Stimulated activated naive CD4-positive, alpha-beta T cell treated with Interleukin-2 at 50 U/mL for 16 hours (primary cell): ENCODE measurements around the gene SLC25A12.
"Not testable (repeated sequence)": the region's sequence is repeated elsewhere in the genome, so short reads cannot be mapped to it uniquely, and the experiment has no call there.

ENCODE experiments used
- DNase-seq: peaks from one replicate; lab custom pipeline; 2025; lab: John Stamatoyannopoulos, UW

The SLC25A12 gene, protein sequence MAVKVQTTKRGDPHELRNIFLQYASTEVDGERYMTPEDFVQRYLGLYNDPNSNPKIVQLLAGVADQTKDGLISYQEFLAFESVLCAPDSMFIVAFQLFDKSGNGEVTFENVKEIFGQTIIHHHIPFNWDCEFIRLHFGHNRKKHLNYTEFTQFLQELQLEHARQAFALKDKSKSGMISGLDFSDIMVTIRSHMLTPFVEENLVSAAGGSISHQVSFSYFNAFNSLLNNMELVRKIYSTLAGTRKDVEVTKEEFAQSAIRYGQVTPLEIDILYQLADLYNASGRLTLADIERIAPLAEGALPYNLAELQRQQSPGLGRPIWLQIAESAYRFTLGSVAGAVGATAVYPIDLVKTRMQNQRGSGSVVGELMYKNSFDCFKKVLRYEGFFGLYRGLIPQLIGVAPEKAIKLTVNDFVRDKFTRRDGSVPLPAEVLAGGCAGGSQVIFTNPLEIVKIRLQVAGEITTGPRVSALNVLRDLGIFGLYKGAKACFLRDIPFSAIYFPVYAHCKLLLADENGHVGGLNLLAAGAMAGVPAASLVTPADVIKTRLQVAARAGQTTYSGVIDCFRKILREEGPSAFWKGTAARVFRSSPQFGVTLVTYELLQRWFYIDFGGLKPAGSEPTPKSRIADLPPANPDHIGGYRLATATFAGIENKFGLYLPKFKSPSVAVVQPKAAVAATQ

DNA sequence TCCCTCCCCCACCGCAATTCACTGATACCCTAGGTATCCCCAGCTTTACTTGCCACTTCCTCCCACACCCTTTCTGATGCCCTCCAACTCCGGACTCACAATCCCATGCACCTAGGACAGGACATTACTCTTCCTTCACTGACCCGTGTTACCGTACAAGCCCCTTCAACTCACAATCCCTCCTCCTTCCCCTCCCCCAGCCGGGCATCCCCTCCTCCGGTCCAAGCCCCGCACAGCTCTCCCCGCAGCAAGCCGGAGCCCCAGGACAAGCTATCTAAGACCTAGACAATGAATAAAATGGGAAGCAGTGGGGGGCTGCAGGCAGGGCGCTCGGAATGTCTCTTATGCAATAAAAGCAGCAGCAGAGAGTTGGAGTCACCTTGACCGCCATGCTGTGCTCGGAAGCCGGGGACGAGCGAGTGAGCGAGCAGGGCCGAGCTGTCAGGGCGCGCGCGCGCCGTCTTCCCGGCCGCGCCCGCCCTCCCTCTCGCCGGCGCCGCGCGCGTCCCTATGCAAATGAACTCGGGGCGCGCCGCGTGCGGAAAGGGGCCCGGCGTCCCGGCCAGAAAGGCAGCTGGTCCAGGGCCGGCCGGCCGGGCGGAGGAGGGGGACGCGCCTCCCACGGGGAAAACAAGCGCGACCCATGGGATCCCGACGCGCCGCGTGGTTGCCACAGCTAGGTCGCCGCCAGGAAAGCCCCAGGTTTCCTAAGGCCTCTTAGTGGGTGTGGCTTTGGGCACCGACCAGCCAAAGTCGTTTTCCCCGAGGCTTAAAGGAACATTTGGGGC is at the start of gene SLC25A12:
Gene SLC25A12 (minus strand): TSS at position 421 of the 788 bp plus-strand sequence. CDS start 30 bp downstream, at position 391.
- DNase-seq = peak; percentile 64

DNA sequence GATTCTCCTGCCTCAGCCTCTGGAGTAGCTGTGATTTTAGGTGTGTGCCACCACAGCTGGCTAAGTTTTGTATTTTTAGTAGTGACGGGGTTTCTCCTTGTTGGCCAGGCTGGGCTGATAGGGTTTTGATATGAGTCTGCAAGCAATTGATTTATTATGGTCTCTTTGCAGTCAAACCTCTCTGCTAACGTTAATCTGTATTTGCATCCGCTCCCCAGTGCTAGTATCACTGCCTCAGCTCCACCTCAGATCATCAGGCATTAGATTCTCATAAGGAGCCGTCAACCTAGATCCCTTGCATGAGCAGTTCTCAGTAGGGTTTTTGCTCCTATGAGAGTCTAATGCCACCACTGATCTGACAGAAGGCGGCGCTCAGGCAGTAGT is 47.3 kb upstream of the SLC25A12 start:
- no peak for DNase-seq

DNA sequence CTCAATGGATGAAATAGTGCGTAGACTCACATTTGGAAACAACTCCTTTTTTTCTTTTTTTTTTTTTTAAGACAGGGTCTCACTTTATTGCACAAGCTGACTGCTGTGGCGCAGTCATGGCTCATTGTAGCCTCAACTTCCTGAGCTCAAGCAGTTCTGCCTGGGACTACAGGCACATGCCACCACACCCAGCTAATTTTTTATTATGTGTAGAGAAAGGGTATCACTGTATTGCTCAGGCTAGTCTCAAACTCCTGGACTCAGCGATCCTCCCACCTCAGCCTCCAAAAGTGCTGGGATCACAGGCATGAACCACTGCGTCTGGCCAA is 45.7 kb upstream of the SLC25A12 start:
- DNase-seq = no peak

DNA sequence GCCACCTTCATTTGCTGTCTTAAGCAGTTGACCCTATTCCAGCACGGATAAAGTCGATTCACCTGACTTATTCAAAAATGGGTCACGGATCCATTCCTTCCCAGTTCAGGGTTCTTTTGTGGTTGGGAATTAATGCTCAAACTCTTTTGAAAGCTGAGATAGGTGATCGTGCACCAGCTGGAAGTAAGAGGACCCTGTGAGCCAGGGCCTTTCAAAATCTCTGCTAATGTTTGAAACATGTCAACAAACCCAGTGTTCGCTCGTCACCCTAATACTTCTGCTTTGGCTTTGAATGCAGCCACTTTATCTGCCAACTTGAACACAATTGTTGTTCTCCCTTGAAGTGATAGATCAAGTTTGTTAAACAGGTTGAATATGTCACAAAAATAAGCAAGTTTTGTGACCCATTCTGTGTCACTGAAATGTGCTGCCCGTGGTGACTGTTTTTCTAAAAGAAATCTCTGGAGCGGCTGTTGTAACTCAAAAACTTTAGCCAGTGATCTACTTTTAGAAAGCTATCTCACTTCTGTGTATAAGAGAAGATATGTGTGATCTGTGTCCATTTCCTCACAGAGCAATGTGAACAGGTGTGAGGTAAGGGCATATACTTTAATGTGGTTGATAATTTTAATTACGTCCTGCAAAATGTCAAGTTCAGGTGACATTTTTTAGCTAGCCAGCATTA is 45.2 kb upstream of the SLC25A12 start:
- DNase-seq = no peak

DNA sequence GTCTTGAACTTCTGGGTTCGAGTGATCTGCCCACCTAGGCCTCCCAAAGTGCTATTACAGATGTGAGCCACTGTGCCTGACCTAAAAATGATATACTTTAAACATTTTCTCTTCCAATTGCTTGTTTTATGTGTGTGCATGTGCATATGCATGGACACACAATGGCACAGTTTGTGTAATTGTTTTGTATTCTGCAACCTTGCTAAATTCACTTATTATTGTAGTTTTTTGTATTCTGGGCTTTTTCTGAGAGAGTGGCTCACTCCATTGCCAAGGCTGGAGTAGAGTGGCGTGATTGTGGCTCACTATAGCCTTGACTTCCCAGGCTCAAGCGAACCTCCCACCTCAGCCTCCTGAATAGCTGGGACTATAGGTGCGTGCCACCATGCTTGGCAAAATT is 36.3 kb upstream of the SLC25A12 start:
- DNase-seq = no peak

DNA sequence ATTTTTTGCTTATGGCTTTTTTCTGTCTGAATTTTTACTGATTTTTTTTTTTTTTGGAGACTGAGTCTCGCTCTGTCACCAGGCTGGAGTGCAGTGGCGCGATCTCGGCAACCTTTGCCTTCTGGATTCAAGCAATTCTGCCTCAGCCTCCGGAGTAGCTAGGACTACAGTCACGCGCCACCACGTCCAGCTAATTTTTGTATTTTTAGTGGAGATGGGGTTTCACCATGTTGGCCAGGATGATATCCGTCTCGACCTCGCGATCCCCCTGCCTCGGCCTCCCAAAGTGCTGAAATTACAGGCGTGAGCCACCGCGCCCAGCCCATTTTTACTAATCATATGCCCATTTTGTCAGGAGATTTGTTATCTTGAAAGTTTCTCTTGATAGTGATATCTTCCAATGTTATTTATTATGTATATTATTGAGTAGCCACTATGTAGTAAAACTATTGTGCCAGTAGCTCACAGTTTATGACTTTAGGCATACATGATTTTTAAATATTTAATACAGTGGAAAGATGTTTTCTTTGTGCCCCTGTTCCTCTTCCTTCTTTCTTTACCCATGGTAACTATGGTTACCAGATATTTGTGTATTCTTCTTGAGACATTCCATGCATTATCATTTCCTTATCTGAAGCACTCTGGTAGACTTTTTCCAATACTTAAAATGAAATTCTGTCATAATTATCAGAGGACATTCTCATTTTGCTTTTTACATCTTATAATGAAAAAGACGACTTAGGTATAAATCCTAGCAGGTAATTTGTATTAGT is 30.3 kb upstream of the SLC25A12 start:
- no peak for DNase-seq

DNA sequence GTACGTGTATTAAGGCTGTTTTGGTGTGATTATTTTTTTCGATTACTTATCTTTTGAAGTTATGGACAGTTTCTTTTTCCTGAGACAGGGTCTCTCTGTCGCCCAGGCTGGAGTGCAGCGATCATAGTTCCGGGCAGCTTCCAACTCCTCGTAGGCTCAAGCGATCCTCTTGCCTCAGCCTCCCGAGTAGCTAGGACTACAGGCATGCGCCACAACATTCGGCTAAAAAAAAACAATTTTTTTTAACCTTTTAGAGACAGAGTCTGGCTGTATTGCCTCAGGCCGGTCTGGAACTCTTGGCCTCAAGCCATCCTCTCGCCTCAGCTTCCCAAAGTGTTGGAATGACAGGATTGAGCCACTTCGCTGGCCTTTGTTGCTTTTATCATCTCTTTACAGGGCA is 29.2 kb upstream of the SLC25A12 start:
- no peak for DNase-seq

DNA sequence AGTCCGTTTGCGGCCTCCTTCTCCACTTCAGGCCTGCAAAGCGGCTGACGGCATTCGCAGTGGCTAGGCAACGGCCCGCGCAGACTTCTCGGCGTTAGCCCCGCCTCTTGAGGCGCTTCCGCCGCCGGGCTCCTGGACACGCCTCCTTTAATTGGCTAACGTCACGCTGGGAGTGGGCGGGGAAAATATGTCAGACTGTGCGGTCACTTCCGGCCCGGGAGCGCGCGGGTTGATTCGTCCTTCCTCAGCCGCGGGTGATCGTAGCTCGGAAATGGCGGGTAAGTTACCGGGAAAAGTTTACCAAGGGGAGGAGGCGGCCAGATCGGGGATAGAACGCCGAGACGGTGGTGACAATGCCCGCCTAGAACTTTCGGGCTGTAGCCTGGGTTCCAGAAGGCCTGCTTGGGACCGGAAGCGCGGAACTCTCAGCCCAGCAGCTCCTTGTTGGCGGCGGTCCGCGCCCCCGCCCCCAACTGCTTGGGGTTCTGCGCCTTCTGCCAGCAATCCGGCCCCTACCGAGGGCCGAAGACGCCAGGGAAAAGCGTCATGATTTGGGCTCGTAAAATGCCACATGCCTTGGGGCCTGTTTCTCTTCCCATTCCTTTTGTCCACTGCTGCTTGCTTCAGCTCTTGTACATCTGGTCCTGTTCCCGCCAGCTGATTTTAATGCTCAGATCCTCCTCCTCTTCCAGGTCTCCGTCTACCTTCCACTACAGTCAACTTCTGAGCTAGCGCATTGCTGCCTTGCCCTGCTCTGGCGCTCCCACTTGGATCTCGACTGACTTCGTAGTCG is 28.4 kb upstream of the SLC25A12 start, which contains the start of gene HAT1:
Gene HAT1 (plus strand): TSS at position 232 of the 793 bp plus-strand sequence. CDS start 40 bp downstream, at position 272.
- DNase-seq = peak; percentile 96

DNA sequence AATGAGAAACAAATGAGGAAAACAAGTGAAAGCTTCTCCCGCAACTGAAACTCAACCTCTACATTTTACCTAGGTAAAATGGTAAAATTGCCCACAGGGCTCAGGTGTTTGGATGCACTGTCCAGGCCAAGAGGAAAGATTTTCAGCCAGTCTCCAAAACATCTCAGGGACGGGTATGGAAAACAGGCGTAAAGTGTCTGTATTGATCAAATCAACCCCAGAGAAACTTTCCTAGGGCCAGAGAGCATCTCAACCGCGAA is 27.9 kb upstream of the SLC25A12 start:
- DNase-seq = no peak

DNA sequence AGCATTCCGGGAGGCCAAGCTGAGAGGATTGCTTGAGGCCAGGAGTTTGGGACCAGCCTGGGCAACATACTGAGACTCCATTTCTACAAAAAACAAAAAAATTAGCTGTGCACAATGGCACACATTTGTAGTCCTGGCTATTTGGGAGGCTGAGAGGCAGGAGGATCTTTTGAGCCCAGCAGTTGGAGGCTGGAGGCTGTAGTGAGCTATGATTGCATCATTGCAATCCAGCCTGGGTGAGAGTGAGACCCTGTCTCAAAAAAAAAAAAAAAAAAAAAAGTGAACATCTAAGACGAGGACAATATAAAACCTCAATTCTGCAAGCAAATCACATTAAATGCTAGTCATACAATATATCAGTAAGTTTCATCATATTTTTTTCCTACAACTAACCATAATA is 25.4 kb upstream of the SLC25A12 start:
- no peak for DNase-seq

DNA sequence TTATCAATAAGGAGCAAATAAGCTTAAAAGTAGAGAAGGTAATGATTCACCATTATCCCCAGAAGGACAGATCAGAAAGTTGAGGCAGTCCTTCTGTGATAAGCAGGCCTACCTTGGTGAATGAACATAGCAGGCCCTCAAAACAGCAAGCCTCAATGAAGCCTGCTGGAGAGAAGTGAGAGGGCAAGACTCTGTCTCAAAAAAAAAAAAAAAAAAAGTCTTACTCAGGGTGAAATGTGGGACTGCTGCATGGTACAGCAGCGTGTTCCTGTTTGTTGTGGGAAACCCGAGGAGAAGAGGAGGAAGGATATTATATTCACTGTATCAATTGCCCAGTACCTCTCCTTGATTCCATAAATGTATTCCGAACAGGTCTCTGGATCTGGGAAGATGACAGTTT is 19.5 kb upstream of the SLC25A12 start:
- no peak for DNase-seq

DNA sequence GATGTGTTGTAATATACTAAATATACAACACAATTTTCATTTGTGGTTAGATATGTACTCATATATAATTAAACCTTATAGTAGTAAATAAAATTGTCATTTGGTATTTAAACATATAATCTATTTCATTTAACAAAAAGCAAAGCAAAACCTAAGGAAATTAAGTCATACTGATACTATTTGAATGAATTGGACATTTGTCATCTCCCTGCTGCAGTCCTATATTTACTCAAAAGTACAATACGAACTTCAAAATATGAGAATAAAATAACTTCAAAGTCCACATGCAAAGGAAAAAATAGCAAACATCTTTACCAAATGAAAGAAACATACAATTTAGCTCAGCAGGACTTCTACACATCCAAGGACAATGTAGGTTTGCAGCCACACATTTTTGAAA is 16.4 kb upstream of the SLC25A12 start:
- no peak for DNase-seq

DNA sequence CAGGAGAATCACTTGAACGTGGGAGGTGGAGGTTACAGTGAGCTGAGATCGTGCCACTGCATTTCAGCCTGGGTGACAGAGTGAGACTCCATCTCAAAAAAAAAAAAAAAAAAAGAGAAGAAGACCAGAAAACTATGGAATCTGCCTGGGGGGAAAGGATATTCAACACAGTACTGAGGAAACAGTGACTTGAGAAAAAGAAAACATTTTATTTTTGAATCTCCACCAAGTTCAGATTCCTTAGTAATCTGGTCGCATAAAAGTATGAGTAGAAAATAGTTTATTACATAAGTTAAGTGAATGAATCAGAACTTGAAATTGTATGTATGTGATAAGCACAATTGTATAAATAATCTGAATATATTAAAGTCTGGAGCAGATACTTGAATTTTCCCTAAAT is 15.2 kb upstream of the SLC25A12 start:
- DNase-seq = no peak

DNA sequence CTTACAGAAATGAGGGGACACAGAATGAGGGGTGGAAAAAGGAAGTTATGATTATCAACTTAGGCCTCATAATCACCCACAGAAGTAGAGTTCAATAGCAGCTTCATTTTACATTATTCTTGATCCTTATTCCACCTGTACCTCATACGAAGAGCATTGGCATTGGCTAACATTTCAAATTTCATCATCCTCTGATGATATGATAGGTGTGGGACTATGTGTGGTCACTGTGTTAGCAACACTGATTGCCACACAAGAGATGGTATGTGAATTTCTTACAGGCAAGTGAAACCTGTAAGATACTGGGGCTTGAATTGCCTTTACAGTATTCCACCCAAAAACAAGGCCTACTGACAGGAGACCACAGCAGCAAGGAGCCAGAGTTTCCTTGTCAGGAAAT is 14.2 kb upstream of the SLC25A12 start:
- DNase-seq = no peak

DNA sequence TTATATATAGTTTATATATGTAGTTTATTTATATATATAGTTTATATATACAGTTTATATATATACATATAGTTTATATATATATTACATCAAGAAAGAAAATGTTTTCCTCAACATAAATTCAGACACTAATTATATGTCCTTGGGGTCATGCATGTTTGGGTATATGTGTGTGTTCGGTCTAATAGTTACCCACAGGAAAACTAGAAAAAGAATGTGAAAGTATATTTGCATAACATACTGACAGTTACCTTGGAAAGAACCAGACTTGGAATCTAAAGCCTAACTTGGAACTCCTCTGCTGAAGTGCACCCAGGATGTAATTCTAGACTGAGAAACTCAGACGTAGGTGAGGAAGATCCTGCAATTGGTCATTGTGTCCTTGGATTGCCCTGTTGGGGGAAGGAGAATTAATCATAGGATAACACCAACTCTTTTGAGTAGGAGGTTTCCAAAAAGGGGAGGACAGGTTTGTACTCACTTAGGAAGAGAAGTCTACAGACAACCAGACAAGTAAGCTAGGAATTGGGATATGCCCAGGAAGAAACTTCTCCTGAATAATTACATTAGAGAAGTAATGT is 8.9 kb upstream of the SLC25A12 start:
- DNase-seq = no peak

DNA sequence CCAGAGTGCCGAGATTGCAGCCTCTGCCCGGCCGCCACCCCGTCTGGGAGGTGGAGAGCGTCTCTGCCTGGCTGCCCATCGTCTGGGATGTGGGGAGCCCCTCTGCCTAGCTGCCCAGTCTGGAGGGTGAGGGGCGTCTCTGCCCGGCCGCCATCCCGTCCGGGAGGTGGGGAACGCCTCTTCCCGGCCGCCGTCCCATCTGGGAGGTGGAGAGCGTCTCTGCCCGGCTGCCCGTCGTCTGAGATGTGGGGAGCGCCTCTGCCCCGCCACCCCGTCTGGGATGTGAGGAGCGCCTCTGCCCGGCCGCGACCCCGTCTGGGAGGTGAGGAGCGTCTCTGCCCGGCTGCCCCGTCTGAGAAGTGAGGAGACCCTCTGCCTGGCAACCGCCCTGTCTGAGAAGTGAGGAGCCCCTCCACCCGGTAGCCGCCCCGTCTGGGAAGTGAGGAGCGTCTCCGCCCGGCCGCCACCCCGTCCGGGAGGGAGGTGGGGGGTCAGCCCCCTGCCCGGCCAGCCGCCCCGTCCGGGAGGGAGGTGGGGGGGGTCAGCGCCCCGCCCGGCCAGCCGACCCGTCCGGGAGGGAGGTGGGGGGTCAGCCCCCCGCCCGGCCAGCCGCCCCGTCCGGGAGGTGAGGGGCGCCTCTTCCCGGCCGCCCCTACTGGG is 5.7 kb upstream of the SLC25A12 start:
- not testable (repeated sequence) for DNase-seq

DNA sequence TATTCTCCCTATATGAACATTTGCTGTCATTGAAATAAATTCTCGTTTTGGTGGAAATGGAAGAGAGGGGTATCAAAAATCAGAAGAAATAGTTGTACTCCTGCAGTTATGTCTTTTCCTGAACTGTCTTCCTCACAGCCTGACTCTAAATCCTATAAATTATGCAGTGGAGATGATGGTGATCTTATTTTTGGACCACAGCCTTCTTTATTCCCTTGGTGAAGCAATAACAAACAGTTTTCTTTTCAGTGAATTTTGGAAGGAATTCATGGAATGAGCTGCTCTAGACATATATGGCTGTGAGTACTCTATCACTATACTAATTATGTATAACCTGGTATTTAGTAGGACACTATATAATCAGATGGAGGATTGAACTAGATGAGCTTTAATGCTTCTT is 1.7 kb upstream of the SLC25A12 start:
- no peak for DNase-seq

DNA sequence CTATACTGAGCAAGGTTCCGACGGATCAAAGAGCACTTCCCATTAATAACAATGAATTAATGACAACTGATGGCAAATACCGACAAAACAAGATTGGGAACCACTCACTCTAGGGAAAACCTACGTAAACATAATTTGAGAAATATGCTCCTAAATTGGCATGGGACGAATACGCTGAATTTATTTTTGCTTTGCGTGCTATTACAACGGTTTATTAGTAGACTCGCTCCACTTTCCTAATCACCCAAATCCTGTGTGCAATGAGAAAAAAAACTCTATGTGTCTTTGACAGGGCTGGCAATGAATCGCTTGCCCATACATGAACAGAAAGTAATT is 536 bp upstream of the SLC25A12 start:
- no peak for DNase-seq

DNA sequence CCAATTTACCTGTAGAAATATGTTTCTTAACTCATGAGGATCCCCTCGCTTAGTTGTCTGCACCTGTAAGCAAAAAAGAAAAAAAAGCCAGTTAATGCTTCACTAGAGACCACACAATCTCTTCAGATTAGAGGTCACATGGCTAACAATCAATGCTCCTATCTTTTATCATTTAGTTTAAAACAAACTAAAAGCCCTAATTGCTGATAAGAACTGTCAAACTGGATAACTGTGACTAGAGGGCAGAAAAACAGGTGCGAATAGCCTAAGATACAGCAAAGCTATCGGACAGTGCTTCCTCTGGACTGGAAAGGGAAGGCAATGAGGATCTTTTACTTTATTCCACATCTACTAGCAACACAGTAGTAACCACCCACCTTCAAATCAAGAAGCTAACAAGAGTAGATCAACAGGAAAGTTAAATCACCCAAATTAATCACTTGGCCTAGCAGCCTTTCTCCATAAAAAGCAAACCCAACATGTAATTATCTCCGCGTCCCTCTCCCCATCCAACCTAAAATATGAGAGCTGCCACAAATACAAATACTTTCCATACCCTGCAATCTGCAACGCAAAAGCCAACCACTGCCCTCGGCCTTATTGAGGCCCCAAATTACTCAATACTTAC is 734 bp downstream of the SLC25A12 start:
- DNase-seq = no peak

DNA sequence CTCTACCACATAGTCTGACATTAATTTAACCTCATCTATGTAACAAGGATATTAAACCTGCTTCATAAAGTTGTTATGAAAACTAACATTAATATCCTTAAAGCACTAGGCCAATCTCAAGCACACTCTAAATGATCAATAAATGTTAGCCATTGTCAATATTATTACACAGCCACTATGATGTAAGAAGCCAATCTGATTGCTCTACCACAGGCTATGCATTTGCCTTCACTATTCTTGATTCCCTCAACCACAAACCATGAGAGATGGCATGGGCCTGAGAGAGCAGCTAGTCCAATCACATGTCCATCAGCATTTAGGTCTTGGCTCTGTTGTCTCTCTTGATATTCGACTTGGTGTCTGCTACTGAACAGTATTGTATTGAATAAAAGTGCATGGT is 4.2 kb downstream of the SLC25A12 start:
- DNase-seq = no peak
